GM18868 (cell line): ENCODE data around the gene SCFD2.
A peak's percentile ranks its signal among the peaks of the same experiment; 100 is the strongest.

Experiments
- ATAC-seq: cut with Tn5 transposase; IDR thresholded peaks from one replicate; pipeline ENCODE4 v1.9.1; 2021; ENCODE audit warnings: mild to moderate bottlenecking, moderate library complexity; ENCODE audit not compliant: unreplicated experiment

The SCFD2 gene

GRCh38 chr4:52868133-52868532 lies 497.7 kb downstream of the SCFD2 start:
- ATAC-seq, result no peak

GRCh38 chr4:52867163-52867562 lies 498.7 kb downstream of the SCFD2 start:
- ATAC-seq, result no peak

GRCh38 chr4:52866734-52867133 lies 499.1 kb downstream of the SCFD2 start:
- no peak for ATAC-seq

GRCh38 chr4:52865300-52865699 lies 500.6 kb downstream of the SCFD2 start:
- no peak for ATAC-seq

GRCh38 chr4:52864793-52865192 lies 501.1 kb downstream of the SCFD2 start:
- ATAC-seq, result no peak

- ATAC-seq, result no peak
These were observed 502.5 kb downstream of the SCFD2 start for GRCh38 chr4:52863324-52863723.

- no peak for ATAC-seq
These were observed 503.2 kb downstream of the SCFD2 start for GRCh38 chr4:52862639-52863161.

- peak; percentile 99 for ATAC-seq
These were observed 503.8 kb downstream of the SCFD2 start, which contains the start of gene RASL11B for GRCh38 chr4:52861879-52862616. Gene RASL11B (plus strand): TSS chr4:52862317. CDS start chr4:52862508, 191 bp downstream.

GRCh38 chr4:52861171-52861823 lies 504.6 kb downstream of the SCFD2 start:
- ATAC-seq, result no peak

GRCh38 chr4:52860361-52860760 lies 505.5 kb downstream of the SCFD2 start:
- ATAC-seq, result no peak

- peak; percentile 36 for ATAC-seq
These were observed 509.1 kb downstream of the SCFD2 start for GRCh38 chr4:52856801-52857200.

- no peak for ATAC-seq
These were observed 512.5 kb downstream of the SCFD2 start for GRCh38 chr4:52853351-52853750.

GRCh38 chr4:52852711-52853110 lies 513.1 kb downstream of the SCFD2 start:
- no peak for ATAC-seq

GRCh38 chr4:52852041-52852440 lies 513.8 kb downstream of the SCFD2 start:
- no peak for ATAC-seq

GRCh38 chr4:52850406-52851124 lies 515.3 kb downstream of the SCFD2 start:
- ATAC-seq, result no peak

- ATAC-seq, result no peak
These were observed 517.6 kb downstream of the SCFD2 start for GRCh38 chr4:52848254-52848653.

GRCh38 chr4:52846502-52846901 lies 519.4 kb downstream of the SCFD2 start:
- no peak for ATAC-seq

GRCh38 chr4:52844596-52844995 lies 521.3 kb downstream of the SCFD2 start:
- ATAC-seq, result no peak

- ATAC-seq, result no peak
These were observed 521.9 kb downstream of the SCFD2 start for GRCh38 chr4:52843958-52844357.

GRCh38 chr4:52843351-52843750 lies 522.5 kb downstream of the SCFD2 start:
- no peak for ATAC-seq

GRCh38 chr4:52842792-52843191 lies 523.1 kb downstream of the SCFD2 start:
- no peak for ATAC-seq
